ENCODE data around the gene LIMA1. TPM values are rescaled to one million over a fixed set of nuclear protein-coding genes. Genes with fewer than 3 reads are reported as not detected.
A peak's percentile ranks its signal among the peaks of the same experiment; 100 is the strongest.

Gene LIMA1
- total RNA-seq, 1 donor from 2014 or later: 115 TPM

- H3K27me3 Mint-ChIP-seq (ENCODE audit: low read depth): no peaks in the 10 kb centered on the region
- no peak overlapping the region for H3K4me3 Mint-ChIP-seq
- peak overlapping the region; percentile 91 for H3K27ac Mint-ChIP-seq
- DNase-seq (ENCODE audit: low spot score in 2 of 2, unreplicated experiment in 2 of 2): no peak
- peaks cover 59% of the 10 kb centered on the region for H3K4me1 Mint-ChIP-seq
- no peaks in the 10 kb centered on the region for H3K9me3 Mint-ChIP-seq
- H3K36me3 Mint-ChIP-seq: peaks cover 7% of the 10 kb centered on the region
- no peak for TF ChIP-seq CTCF (IDR thresholded peaks at IDR 0.05; ENCODE audit: unreplicated experiment)
Observed at GRCh38 chr12:50185970-50186663, 97.2 kb downstream of the LIMA1 start.

- no peak for TF ChIP-seq CTCF (IDR thresholded peaks at IDR 0.05; ENCODE audit: unreplicated experiment)
- Mint-ChIP-seq H3K27ac (peak overlapping the region; percentile 91), H3K4me1 (peaks cover 59% of the 10 kb centered on the region), H3K27me3 (ENCODE audit: low read depth) (no peaks in the 10 kb centered on the region), H3K4me3 (no peak overlapping the region), H3K36me3 (peaks cover 9% of the 10 kb centered on the region), H3K9me3 (no peaks in the 10 kb centered on the region)
- DNase-seq (ENCODE audit: low spot score in 2 of 2, unreplicated experiment in 2 of 2): no peak
Observed at GRCh38 chr12:50185301-50185895, 97.9 kb downstream of the LIMA1 start.

DNA sequence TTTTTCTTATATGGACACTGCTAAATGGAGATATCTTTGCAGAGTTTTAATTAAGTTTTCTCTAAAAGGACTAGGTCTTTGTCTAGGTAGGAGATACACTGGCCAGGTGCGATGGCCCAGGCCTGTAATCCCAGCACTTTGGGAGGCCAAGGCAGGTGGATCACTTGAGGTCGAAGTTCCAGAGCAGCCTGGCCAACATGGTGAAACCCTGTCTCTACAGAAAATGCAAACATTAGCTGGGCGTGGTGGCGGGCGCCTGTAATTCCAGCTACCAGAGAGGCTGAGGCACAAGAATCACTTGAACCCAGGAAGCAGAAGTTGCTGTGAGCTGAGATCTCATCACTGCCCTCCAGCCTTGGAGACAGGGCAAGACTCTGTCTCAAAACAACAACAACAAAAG, 99.1 kb downstream of the LIMA1 start:
- no peak for TF ChIP-seq CTCF (IDR thresholded peaks at IDR 0.05; ENCODE audit: unreplicated experiment)
- Mint-ChIP-seq H3K27me3 (ENCODE audit: low read depth) (no peaks in the 10 kb centered on the region), H3K36me3 (peaks cover 9% of the 10 kb centered on the region), H3K27ac (peak overlapping the region; percentile 82), H3K4me1 (peaks cover 57% of the 10 kb centered on the region), H3K4me3 (no peak overlapping the region), H3K9me3 (no peaks in the 10 kb centered on the region)
- no peak for DNase-seq (ENCODE audit: low spot score in 2 of 2, unreplicated experiment in 2 of 2)

- Mint-ChIP-seq H3K27ac (peak overlapping the region; percentile 76), H3K9me3 (no peaks in the 10 kb centered on the region), H3K27me3 (ENCODE audit: low read depth) (no peaks in the 10 kb centered on the region), H3K36me3 (peaks cover 18% of the 10 kb centered on the region), H3K4me1 (peaks cover 50% of the 10 kb centered on the region), H3K4me3 (no peak overlapping the region)
- no peak for TF ChIP-seq CTCF (IDR thresholded peaks at IDR 0.05; ENCODE audit: unreplicated experiment)
- no peak for DNase-seq (ENCODE audit: low spot score in 2 of 2, unreplicated experiment in 2 of 2)
Observed at GRCh38 chr12:50182461-50182860, 100.9 kb downstream of the LIMA1 start.

DNA sequence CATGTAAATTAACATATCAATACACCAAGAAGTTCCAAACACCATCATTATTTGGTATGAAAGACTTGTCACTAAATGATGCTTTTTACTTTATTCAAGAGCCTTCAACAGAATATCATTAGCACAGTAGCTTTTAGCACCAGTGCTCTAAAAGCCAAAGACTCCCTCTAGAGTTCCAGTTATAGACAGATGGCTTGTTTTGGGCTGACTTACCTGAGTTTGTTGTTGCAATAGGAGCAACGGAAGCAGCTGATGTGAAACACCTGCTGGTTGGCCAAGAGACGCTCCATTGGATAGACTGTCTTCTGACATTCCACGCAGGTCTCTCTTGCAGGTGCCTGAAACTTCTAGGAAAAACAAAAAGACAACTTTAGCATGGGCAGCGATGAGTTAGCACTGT, 101.6 kb downstream of the LIMA1 start:
- Mint-ChIP-seq H3K4me1 (peaks cover 43% of the 10 kb centered on the region), H3K27me3 (ENCODE audit: low read depth) (no peaks in the 10 kb centered on the region), H3K4me3 (no peak overlapping the region), H3K27ac (peak overlapping the region; percentile 71), H3K9me3 (no peaks in the 10 kb centered on the region), H3K36me3 (peaks cover 21% of the 10 kb centered on the region)
- DNase-seq (ENCODE audit: low spot score in 2 of 2, unreplicated experiment in 2 of 2): no peak
- no peak for TF ChIP-seq CTCF (IDR thresholded peaks at IDR 0.05; ENCODE audit: unreplicated experiment)

Data from mesothelial cell of epicardium (in vitro differentiated cells).